WTC11 (cell line): ENCODE data around the gene ERG28. TPM values are rescaled to one million over a fixed set of nuclear protein-coding genes. Genes with fewer than 3 reads are reported as not detected.

Experiments
- ATAC-seq: fragments of 200-7000 bp; cut with Tn5 transposase; 2 replicates; pipeline ENCODE4 v1.10.0; 2021; ENCODE audit warnings: mild to moderate bottlenecking, moderate library complexity
- CTCF ChIA-PET: fragments of 300-600 bp; sonication (Branson Sonifier 250); formaldehyde crosslinking; loops from one replicate; lab custom pipeline; 2021; ENCODE audit warnings: antibody characterized with exemption; lab: Charles Lee
- POLR2A ChIA-PET: fragments of 350-600 bp; sonication (Branson Sonifier 250); formaldehyde crosslinking; loops from one replicate; lab custom pipeline; 2021; ENCODE audit warnings: antibody characterized with exemption; lab: Charles Lee
- DNase-seq: peaks from one replicate; pipeline ENCODE4 v3.0.0; 2021; ENCODE audit warnings: low spot score
- H3K27ac Mint-ChIP-seq: 2 replicates; pipeline ENCODE4 v1.8.0; 2021; ENCODE audit warnings: mixed read lengths
- H3K27me3 Mint-ChIP-seq: 2 replicates; pipeline ENCODE4 v1.8.0; 2021; ENCODE audit warnings: low read depth, mild to moderate bottlenecking, moderate library complexity, mixed read lengths
- H3K36me3 Mint-ChIP-seq: 2 replicates; pipeline ENCODE4 v1.8.0; 2021; ENCODE audit warnings: mixed read lengths
- H3K4me1 Mint-ChIP-seq: 2 replicates; pipeline ENCODE4 v1.8.0; 2022; ENCODE audit warnings: mixed read lengths
- H3K4me3 Mint-ChIP-seq: 2 replicates; pipeline ENCODE4 v1.8.0; 2021; ENCODE audit warnings: mild to moderate bottlenecking, moderate library complexity, mixed read lengths
- H3K9me3 Mint-ChIP-seq: 2 replicates; pipeline ENCODE4 v1.8.0; 2021; ENCODE audit warnings: mixed read lengths
- AFF4 ChIP-seq: sonication (generic); formaldehyde crosslinking; IDR thresholded peaks from 2 replicates; pipeline ENCODE4 v1.8.1; 2023; ENCODE audit warnings: mild to moderate bottlenecking, missing genetic modification reagents, borderline replicate concordance
- CTCF ChIP-seq: fragments of 200-600 bp; IDR thresholded peaks from 2 replicates; pipeline ENCODE4 v1.8.0; 2022; ENCODE audit warnings: antibody characterized with exemption
- E2F4 ChIP-seq: sonication (generic); formaldehyde crosslinking; IDR thresholded peaks from 2 replicates; pipeline ENCODE4 v1.8.1; 2022; ENCODE audit warnings: low read depth, mild to moderate bottlenecking, moderate library complexity, missing genetic modification reagents, borderline replicate concordance
- ELF4 ChIP-seq: sonication (generic); formaldehyde crosslinking; IDR thresholded peaks from 2 replicates; pipeline ENCODE4 v1.8.1; 2022; ENCODE audit warnings: low read depth, mild to moderate bottlenecking, moderate library complexity, missing genetic modification reagents
- ESRRA ChIP-seq: sonication (generic); formaldehyde crosslinking; IDR thresholded peaks from 2 replicates; pipeline ENCODE4 v1.8.1; 2022; ENCODE audit warnings: mild to moderate bottlenecking, missing genetic modification reagents, borderline replicate concordance
- JUN ChIP-seq: sonication (generic); formaldehyde crosslinking; IDR thresholded peaks from 2 replicates; pipeline ENCODE4 v1.8.0; 2023; ENCODE audit warnings: mild to moderate bottlenecking, missing genetic modification reagents
- OVOL2 ChIP-seq: fragments of 250-450 bp; sonication (Bioruptor Pico); IDR thresholded peaks from 2 replicates; pipeline ENCODE4 v1.9.0; 2021; ENCODE audit warnings: mild to moderate bottlenecking, borderline replicate concordance
- SMAD3 ChIP-seq: sonication (generic); formaldehyde crosslinking; IDR thresholded peaks from 2 replicates; pipeline ENCODE4 v1.8.0; 2022; ENCODE audit warnings: missing genetic modification reagents, mild to moderate bottlenecking, borderline replicate concordance
- SP1 ChIP-seq: sonication (generic); formaldehyde crosslinking; conservative IDR thresholded peaks from 2 replicates; pipeline ENCODE4 v1.8.1; 2022; ENCODE audit warnings: missing genetic modification reagents
- ZBTB21 ChIP-seq: sonication (generic); formaldehyde crosslinking; IDR thresholded peaks from 2 replicates; pipeline ENCODE4 v1.8.1; 2023; ENCODE audit warnings: mild to moderate bottlenecking, missing genetic modification reagents, borderline replicate concordance
- ZNF121 ChIP-seq: sonication (generic); formaldehyde crosslinking; IDR thresholded peaks from 2 replicates; pipeline ENCODE4 v1.8.0; 2023; ENCODE audit warnings: missing genetic modification reagents
- ZNF263 ChIP-seq: sonication (generic); formaldehyde crosslinking; IDR thresholded peaks from 2 replicates; pipeline ENCODE4 v1.8.1; 2022; ENCODE audit warnings: low read depth, mild to moderate bottlenecking, moderate library complexity, missing genetic modification reagents
- ZNF425 ChIP-seq: fragments of 250-450 bp; sonication (Bioruptor Pico); conservative IDR thresholded peaks from 2 replicates; pipeline ENCODE4 v1.9.0; 2021; ENCODE audit warnings: mild to moderate bottlenecking
- ZNF512 ChIP-seq: sonication (generic); formaldehyde crosslinking; IDR thresholded peaks from 2 replicates; pipeline ENCODE4 v1.8.1; 2022; ENCODE audit warnings: missing genetic modification reagents, borderline replicate concordance
- ZNF671 ChIP-seq: fragments of 250-450 bp; sonication (Bioruptor Pico); IDR thresholded peaks from 2 replicates; pipeline ENCODE4 v1.8.0; 2021; ENCODE audit warnings: mild to moderate bottlenecking
- total RNA-seq: library from RNA; stranded (reverse); gene quantifications from 3 replicates; pipeline ENCODE4 v1.2.3, GENCODE V29; 2021

ERG28 gene
- total RNA-seq, 1 experiment from 2014 or later: 27.9 TPM

GRCh38 chr14:75657331-75657730 is 3.3 kb downstream of the ERG28 start (continued):
- no peak for TF ChIP-seq JUN (CRISPR knock-in tag)

- POLR2A ChIA-PET: no interaction called here
- peaks cover 8% of the 10 kb centered on the region for H3K4me1 Mint-ChIP-seq
Measured at GRCh38 chr14:75655235-75655634, 5.4 kb downstream of the ERG28 start.

GRCh38 chr14:75654127-75654732 is 6.4 kb downstream of the ERG28 start:
- TF ChIP-seq ZNF671 (CRISPR knock-in tag): no peak
- no peak for TF ChIP-seq SP1
- peak; percentile 98 for TF ChIP-seq CTCF
- DNase-seq (peak; percentile 86), ATAC-seq (peak; percentile 92)
- ChIA-PET CTCF (interaction anchor here (0.6 to 8.1 kb wide), 29 partner anchors 9 to 414 kb away, joined by 3 to 198 read pairs (median 3); partner anchors contain the start of gene FLVCR2), POLR2A (interaction anchor here (1.1 kb wide), 1 partner anchor 77 kb away, joined by 7 read pairs; no protein-coding TSS in a partner anchor)
- H3K27ac Mint-ChIP-seq: no peak overlapping the region
- H3K27me3 Mint-ChIP-seq: no peaks in the 10 kb centered on the region
- H3K36me3 Mint-ChIP-seq: peaks cover 50% of the 10 kb centered on the region
- H3K4me1 Mint-ChIP-seq: peaks cover 4% of the 10 kb centered on the region; the same call in 1 of the 2 replicates
- no peaks in the 10 kb centered on the region for H3K9me3 Mint-ChIP-seq
- H3K4me3 Mint-ChIP-seq: no peak overlapping the region

More at GRCh38 chr14:75655235-75655634, 5.4 kb downstream of the ERG28 start:
- CTCF ChIA-PET: interaction anchor here (0.5 to 8.1 kb wide), 7 partner anchors 10 to 415 kb away, joined by 3 to 198 read pairs (median 6); partner anchors contain the start of gene FLVCR2
- no peak for ATAC-seq
- no peak overlapping the region for H3K4me3 Mint-ChIP-seq
- DNase-seq: no peak
- H3K27ac Mint-ChIP-seq: no peak overlapping the region
- H3K27me3 Mint-ChIP-seq: no peaks in the 10 kb centered on the region
- H3K9me3 Mint-ChIP-seq: no peaks in the 10 kb centered on the region
- H3K36me3 Mint-ChIP-seq: peaks cover 40% of the 10 kb centered on the region
- TF ChIP-seq ZNF671 (CRISPR knock-in tag) (no peak), ESRRA (no peak), ELF4 (no peak), AFF4 (CRISPR knock-in tag) (no peak), JUN (CRISPR knock-in tag) (no peak)

GRCh38 chr14:75653563-75653962 is 7.1 kb downstream of the ERG28 start:
- DNase-seq (no peak), ATAC-seq (no peak)
- H3K36me3 Mint-ChIP-seq: peaks cover 51% of the 10 kb centered on the region
- ChIA-PET POLR2A (interaction anchor here (1.1 kb wide), 1 partner anchor 76 kb away, joined by 7 read pairs; no protein-coding TSS in a partner anchor), CTCF (interaction anchor here (0.6 to 8.1 kb wide), 24 partner anchors 8 to 329 kb away, joined by 3 to 198 read pairs (median 3); partner anchors contain the start of gene FLVCR2)
- no peak overlapping the region for H3K4me3 Mint-ChIP-seq
- no peaks in the 10 kb centered on the region for H3K9me3 Mint-ChIP-seq
- peaks cover under 1% of the 10 kb centered on the region; the same call in 1 of the 2 replicates for H3K4me1 Mint-ChIP-seq
- H3K27ac Mint-ChIP-seq: no peak overlapping the region
- no peaks in the 10 kb centered on the region for H3K27me3 Mint-ChIP-seq
- no peak for TF ChIP-seq ZNF121 (CRISPR knock-in tag)
- TF ChIP-seq OVOL2 (CRISPR knock-in tag): no peak
- no peak for TF ChIP-seq E2F4 (CRISPR knock-in tag)
- TF ChIP-seq ZNF512 (CRISPR knock-in tag): no peak
- no peak for TF ChIP-seq ZBTB21 (CRISPR knock-in tag)
- no peak for TF ChIP-seq SMAD3 (CRISPR knock-in tag)
- TF ChIP-seq ZNF425 (CRISPR knock-in tag): no peak
- TF ChIP-seq ZNF263: no peak
